ENCODE data around the gene SPTLC3. TPM values are rescaled to one million over a fixed set of nuclear protein-coding genes. Genes with fewer than 3 reads are reported as not detected.

The SPTLC3 gene
- total RNA-seq, 1 experiment from 2014 or later: 31.5 TPM

GRCh38 chr20:13119583-13119982 lies 110.8 kb downstream of the SPTLC3 start:
- no peaks in the 10 kb centered on the region for H3K9me3 Mint-ChIP-seq (ENCODE audit: unreplicated experiment)
- peak; percentile 52 to 80 for DNase-seq
- H3K4me3 Mint-ChIP-seq (ENCODE audit: unreplicated experiment): no peak overlapping the region
- POLR2A ChIA-PET: no interaction called here
- H3K4me3 ChIP-seq (ENCODE audit: low read depth, low read length): no peak overlapping the region
- H3K4me1 ChIP-seq: peaks cover 4% of the 10 kb centered on the region; the same call in 1 of the 2 replicates
- H3K36me3 Mint-ChIP-seq (ENCODE audit: insufficient read depth, unreplicated experiment): no peaks in the 10 kb centered on the region
- CTCF ChIA-PET: interaction anchor here (0.6 to 2.0 kb wide), 9 partner anchors 81 to 669 kb away, joined by 3 to 19 read pairs (median 5); no protein-coding TSS in a partner anchor
- no peaks in the 10 kb centered on the region for H3K27me3 ChIP-seq (replicated peaks; ENCODE audit: control insufficient read depth, insufficient read depth, low read length)
- no TSS peak for BruUV-seq (replicated peaks)
- intact Hi-C loops (cut with micrococcal nuclease; ENCODE audit: unreplicated experiment): loop anchor here (1.0 to 10.0 kb wide), 8 partner anchors 103 to 653 kb away; partner anchors contain the start of gene ISM1
- no peaks in the 10 kb centered on the region for H3K4me1 Mint-ChIP-seq (ENCODE audit: low read depth, unreplicated experiment)
- peak; percentile 77 to 89 for TF ChIP-seq CTCF (IDR thresholded peaks at IDR 0.05; ENCODE audit: insufficient read depth in 1 of 2, low read depth in 1 of 2, low read length in 1 of 2, severe bottlenecking in 1 of 2, unreplicated experiment in 1 of 2)
- no peak overlapping the region for H3K27ac Mint-ChIP-seq (ENCODE audit: unreplicated experiment)
- H3K9me3 ChIP-seq: no peaks in the 10 kb centered on the region
- H3K36me3 ChIP-seq (ENCODE audit: control insufficient read depth, insufficient read depth, low read length): no peaks in the 10 kb centered on the region; the same call in none of the 2 replicates
- no peaks in the 10 kb centered on the region for H3K27me3 Mint-ChIP-seq (ENCODE audit: insufficient read depth, unreplicated experiment)

- H3K36me3 ChIP-seq (ENCODE audit: control insufficient read depth, insufficient read depth, low read length): no peaks in the 10 kb centered on the region; the same call in none of the 2 replicates
- Mint-ChIP-seq H3K36me3 (ENCODE audit: insufficient read depth, unreplicated experiment) (no peaks in the 10 kb centered on the region), H3K9me3 (ENCODE audit: unreplicated experiment) (no peaks in the 10 kb centered on the region), H3K4me3 (ENCODE audit: unreplicated experiment) (no peak overlapping the region), H3K27ac (ENCODE audit: unreplicated experiment) (no peak overlapping the region), H3K4me1 (ENCODE audit: low read depth, unreplicated experiment) (no peaks in the 10 kb centered on the region), H3K27me3 (ENCODE audit: insufficient read depth, unreplicated experiment) (no peaks in the 10 kb centered on the region)
- no peak overlapping the region for H3K4me3 ChIP-seq (ENCODE audit: low read depth, low read length)
- H3K9me3 ChIP-seq: no peaks in the 10 kb centered on the region
- POLR2A ChIA-PET: no interaction called here
- TF ChIP-seq CTCF (IDR thresholded peaks at IDR 0.05; ENCODE audit: insufficient read depth in 1 of 2, low read depth in 1 of 2, low read length in 1 of 2, severe bottlenecking in 1 of 2, unreplicated experiment in 1 of 2): no peak
- peaks cover 4% of the 10 kb centered on the region; the same call in 1 of the 2 replicates for H3K4me1 ChIP-seq
- CTCF ChIA-PET: interaction anchor here (0.6 to 1.7 kb wide), 3 partner anchors 82 to 668 kb away, joined by 3 to 6 read pairs (median 4); no protein-coding TSS in a partner anchor
- DNase-seq: no peak
- no TSS peak for BruUV-seq (replicated peaks)
- intact Hi-C loops (cut with micrococcal nuclease; ENCODE audit: unreplicated experiment): no loop called here
- no peaks in the 10 kb centered on the region for H3K27me3 ChIP-seq (replicated peaks; ENCODE audit: control insufficient read depth, insufficient read depth, low read length)
These were observed 111.7 kb downstream of the SPTLC3 start for GRCh38 chr20:13120471-13120870.

GRCh38 chr20:13121840-13122515 lies 113.2 kb downstream of the SPTLC3 start:
- POLR2A ChIA-PET: no interaction called here

More at GRCh38 chr20:13121840-13122515, 113.2 kb downstream of the SPTLC3 start:
- H3K9me3 Mint-ChIP-seq (ENCODE audit: unreplicated experiment): no peaks in the 10 kb centered on the region
- Histone ChIP-seq H3K4me3 (ENCODE audit: low read depth, low read length) (no peak overlapping the region), H3K4me1 (peaks cover 4% of the 10 kb centered on the region; the same call in 1 of the 2 replicates), H3K27me3 (replicated peaks; ENCODE audit: control insufficient read depth, insufficient read depth, low read length) (no peaks in the 10 kb centered on the region), H3K36me3 (ENCODE audit: control insufficient read depth, insufficient read depth, low read length) (peaks cover 1% of the 10 kb centered on the region; the same call in 1 of the 2 replicates), H3K9me3 (no peaks in the 10 kb centered on the region)
- no peaks in the 10 kb centered on the region for H3K36me3 Mint-ChIP-seq (ENCODE audit: insufficient read depth, unreplicated experiment)
- CTCF ChIA-PET: interaction anchor here (1.3 kb wide), 1 partner anchor 140 kb away, joined by 6 read pairs; no protein-coding TSS in a partner anchor
- intact Hi-C loops (cut with micrococcal nuclease; ENCODE audit: unreplicated experiment): no loop called here
- no peak for DNase-seq
- no peak overlapping the region for H3K27ac Mint-ChIP-seq (ENCODE audit: unreplicated experiment)
- no peaks in the 10 kb centered on the region for H3K4me1 Mint-ChIP-seq (ENCODE audit: low read depth, unreplicated experiment)
- no TSS peak for BruUV-seq (replicated peaks)
- no peaks in the 10 kb centered on the region for H3K27me3 Mint-ChIP-seq (ENCODE audit: insufficient read depth, unreplicated experiment)
- no peak for TF ChIP-seq CTCF (IDR thresholded peaks at IDR 0.05; ENCODE audit: insufficient read depth in 1 of 2, low read depth in 1 of 2, low read length in 1 of 2, severe bottlenecking in 1 of 2, unreplicated experiment in 1 of 2)
- no peak overlapping the region for H3K4me3 Mint-ChIP-seq (ENCODE audit: unreplicated experiment)
